HepG2 (cell line): ENCODE results near the gene CRTAC1. TPM values are rescaled to one million over a fixed set of nuclear protein-coding genes. Genes with fewer than 3 reads are reported as not detected.

Source experiments
- ATAC-seq: fragments of 200-7000 bp; cut with Tn5 transposase; 3 replicates; pipeline ENCODE4 v1.9.1; 2020; ENCODE audit warnings: mild to moderate bottlenecking, moderate library complexity
- Bru-seq: library from RNA; stranded (reverse); fragments of 400-500 nt; gene quantifications from one replicate; lab custom pipeline; 2021; lab: Mats Ljungman, UMichigan
- BruChase-seq, 2 experiments: library from RNA; stranded (reverse); fragments of 400-500 nt; gene quantifications; one replicate each; lab custom pipeline; 2021; lab: Mats Ljungman, UMichigan
- BruUV-seq: library from RNA; stranded (reverse); fragments of 400-500 nt; replicated peaks from 2 replicates; lab custom pipeline; 2021; lab: Mats Ljungman, UMichigan
- CTCF ChIA-PET: fragments of 300-600 bp; formaldehyde crosslinking; extraction: SDS; loops from one replicate; lab custom pipeline; 2021; ENCODE audit warnings: low total read pairs, inconsistent platforms, low intra/inter-chr PET ratio; lab: Yijun Ruan, JAX
- POLR2A ChIA-PET: fragments of 350-600 bp; sonication (Branson Sonifier 250); formaldehyde crosslinking; loops from one replicate; lab custom pipeline; 2020; ENCODE audit warnings: antibody characterized with exemption, inconsistent platforms; lab: Yijun Ruan, JAX
- DNase-seq: peaks from one replicate; pipeline ENCODE4 v3.0.0-alpha.2; 2015; ENCODE audit warnings: low spot score
- FAIRE-seq: peaks from 3 replicates; lab custom pipeline; 2011; peaks lifted over from hg19 to GRCh38; lab: Jason Lieb, UNC
- H2AFZ ChIP-seq: one replicate; pipeline ENCODE4 v1.6.1; 2011; ENCODE audit warnings: low read length, inconsistent platforms
- H3K27ac ChIP-seq: fragments of 300-600 bp; 3 replicates; pipeline ENCODE4 v1.8.0; 2011; ENCODE audit warnings: mixed run types, mild to moderate bottlenecking, mixed read lengths, low read length, inconsistent platforms; ENCODE audit not compliant: insufficient read depth; ENCODE audit errors: extremely low read length
- H3K27me3 ChIP-seq, 2 experiments: fragments of 200-600 bp in 1 of 2; 2 replicates in 1 of 2; 3 replicates in 1 of 2; pipeline versions ENCODE4 v1.6.0 to v1.8.0; 2011; ENCODE audit warnings: low read length in 2 of 2, mild to moderate bottlenecking in 2 of 2, moderate library complexity in 2 of 2, inconsistent platforms in 1 of 2; ENCODE audit not compliant: insufficient read depth in 2 of 2, control insufficient read depth in 1 of 2
- H3K36me3 ChIP-seq, 2 experiments: fragments of 200-600 bp in 1 of 2; replicated peaks in 1 of 2; 2 replicates in 1 of 2; 3 replicates in 1 of 2; pipeline versions ENCODE4 v1.5.1 to v1.8.0; 2011; ENCODE audit warnings: low read length in 2 of 2, inconsistent platforms in 1 of 2; ENCODE audit not compliant: insufficient read depth in 2 of 2, control insufficient read depth in 1 of 2
- H3K4me1 ChIP-seq: 2 replicates; pipeline ENCODE4 v1.5.1; 2012; ENCODE audit warnings: low read length, inconsistent platforms; ENCODE audit not compliant: insufficient read depth
- H3K4me2 ChIP-seq: 2 replicates; pipeline ENCODE4 v1.6.0; 2011; ENCODE audit warnings: low read depth, low read length, inconsistent platforms
- H3K4me3 ChIP-seq, 3 experiments: fragments of 200-600 bp in 1 of 3; sonication (generic), shearing (Covaris generic) in 1 of 3; replicated peaks in 1 of 3; 2 replicates each; pipeline ENCODE4 v1.5.1; 2011 to 2016; ENCODE audit warnings: low read length in 3 of 3, inconsistent platforms in 2 of 3, low read depth in 2 of 3, mild to moderate bottlenecking in 2 of 3, control low read depth in 1 of 3, mixed read lengths in 1 of 3; ENCODE audit not compliant: insufficient read depth in 1 of 3
- H3K79me2 ChIP-seq: one replicate; pipeline ENCODE4 v1.6.1; 2011; ENCODE audit warnings: low read length, inconsistent platforms; ENCODE audit not compliant: insufficient read depth
- H3K9ac ChIP-seq: 2 replicates; pipeline ENCODE4 v1.6.0; 2011; ENCODE audit warnings: mild to moderate bottlenecking, low read depth, low read length, inconsistent platforms; ENCODE audit not compliant: insufficient read depth
- H3K9me3 ChIP-seq: 2 replicates; pipeline ENCODE4 v1.5.1; 2012; ENCODE audit warnings: mild to moderate bottlenecking, low read length
- H4K20me1 ChIP-seq: 2 replicates; pipeline ENCODE4 v1.6.0; 2011; ENCODE audit warnings: inconsistent platforms, mild to moderate bottlenecking, low read length, moderate library complexity; ENCODE audit not compliant: insufficient read depth
- PRDM4 ChIP-seq: sonication (generic); formaldehyde crosslinking; IDR thresholded peaks from 2 replicates; pipeline ENCODE4 v1.9.0; 2021; ENCODE audit warnings: missing genetic modification reagents, borderline replicate concordance
- ZNF264 ChIP-seq: sonication (generic); formaldehyde crosslinking; IDR thresholded peaks from 2 replicates; pipeline ENCODE4 v1.4.0; 2020; ENCODE audit warnings: missing genetic modification reagents
- WGBS: methylation state at CpG from one replicate; pipeline ENCODE4 v1.1.6; 2017; ENCODE audit warnings: low lambda C conversion rate; 5-methylcytosine and 5-hydroxymethylcytosine counted together
- in situ Hi-C: cut with HindIII; loops from 2 replicates; pipeline ENCODE4 v1.10.0; 2017; ENCODE audit warnings: low pct_unique_long_range_greater_than_20kb; ENCODE audit not compliant: extremely low pct_ligation_motif_present
- intact Hi-C: fragments of 100-400 bp; cut with micrococcal nuclease; formaldehyde crosslinking; loops from one replicate; pipeline ENCODE4 v1.10.0; 2022; ENCODE audit not compliant: unreplicated experiment
- long read RNA-seq, 2 experiments: library from RNA in 1 of 2; library from polyadenylated mRNA in 1 of 2; stranded (forward) in 1 of 2; unstranded in 1 of 2; transcript quantifications; one replicate each; pipeline ENCODE4 v2.0.0, GENCODE V29; 2019 to 2022
- polyA minus RNA-seq, 3 experiments: library from RNA; depleted of rRNA, polyadenylated mRNA; stranded (reverse); fragments of >200 nt; gene quantifications; 2 replicates each; pipeline ENCODE4 v1.2.3, GENCODE V29; 2011; ENCODE audit warnings: low replicate concordance in 1 of 3
- polyA plus RNA-seq, 8 experiments: library from polyadenylated mRNA; depleted of rRNA in 3 of 8; stranded (reverse) in 7 of 8; unstranded in 1 of 8; fragments of >200 nt; fragmentation: Illumina TruSeq in 4 of 8; extraction: Trizol in 4 of 8; gene quantifications; 2 replicates each; pipeline versions ENCODE4 v1.2.1 to v1.2.3, GENCODE V29; 2011 to 2016; ENCODE audit warnings: low read depth in 4 of 8, missing spikeins in 1 of 8, mixed read lengths in 1 of 8; ENCODE audit not compliant: insufficient read depth in 1 of 8
- total RNA-seq, 5 experiments: library from RNA; depleted of rRNA; stranded (reverse); fragments of >200 nt; fragmentation: Illumina TruSeq; extraction: Trizol; gene quantifications; 2 replicates each; pipeline ENCODE4 v1.2.3, GENCODE V29; 2016; ENCODE audit warnings: low read depth in 1 of 5

CRTAC1 gene
- total RNA-seq (2016; rRNA removed; fragmentation: Illumina TruSeq; extraction: Trizol) (not detected in 2 replicates), polyA plus RNA-seq (2011; rRNA removed) (not detected in 2 replicates), polyA minus RNA-seq (2011; rRNA and poly(A)+ RNA removed; ENCODE audit: low replicate concordance) (not detected in 2 replicates), Bru-seq, nascent RNA (not detected), BruChase-seq, experiment 1, labeled RNA remaining after a 6-hour chase (not detected), BruChase-seq, experiment 2, labeled RNA remaining after a 2-hour chase (percentile 1 among the genes with signal in this experiment)
- not detected in 2 replicates for total RNA-seq (2016; cell fraction: cytosol; rRNA removed; fragmentation: Illumina TruSeq; extraction: Trizol; ENCODE audit: low read depth)
- total RNA-seq (2016; cell fraction: insoluble cytoplasmic fraction; rRNA removed; fragmentation: Illumina TruSeq; extraction: Trizol): not detected in 2 replicates
- not detected in 2 replicates for total RNA-seq (2016; cell fraction: membrane; rRNA removed; fragmentation: Illumina TruSeq; extraction: Trizol)
- not detected in 2 replicates for total RNA-seq (2016; cell fraction: nucleus; rRNA removed; fragmentation: Illumina TruSeq; extraction: Trizol)
- not detected in 2 replicates for polyA plus RNA-seq (2011; cell fraction: cytosol; rRNA removed)
- polyA plus RNA-seq (2011; cell fraction: nucleus; rRNA removed): 0.09 TPM in 1 of 2 replicates, not detected in the other
- not detected in 2 replicates for polyA plus RNA-seq (2012)
- not detected in 2 replicates for polyA plus RNA-seq (2016; cell fraction: cytosol; fragmentation: Illumina TruSeq; extraction: Trizol; ENCODE audit: low read depth)
- not detected in 2 replicates for polyA plus RNA-seq (2016; cell fraction: insoluble cytoplasmic fraction; fragmentation: Illumina TruSeq; extraction: Trizol; ENCODE audit: low read depth)
- not detected in 2 replicates for polyA plus RNA-seq (2016; cell fraction: membrane; fragmentation: Illumina TruSeq; extraction: Trizol; ENCODE audit: low read depth)
- polyA plus RNA-seq (2016; cell fraction: nucleus; fragmentation: Illumina TruSeq; extraction: Trizol; ENCODE audit: insufficient read depth, low read depth): not detected in 2 replicates
- not detected in 2 replicates for polyA minus RNA-seq (2011; cell fraction: cytosol; rRNA and poly(A)+ RNA removed)
- polyA minus RNA-seq (2011; cell fraction: nucleus; rRNA and poly(A)+ RNA removed): not detected in 2 replicates
- long read RNA-seq, experiment 1: 0 reads
- long read RNA-seq, experiment 2: 0 reads

GRCh38 chr10:98030093-98030821 lies at the start of gene CRTAC1:
CRTAC1 (minus strand) TSS chr10:98030621; CDS start chr10:98030472, 149 bp downstream.
- intact Hi-C loops: no loop called here
- peak within 1 kb of the TSS; percentile 27; the same call in 1 of the 2 replicates for H3K4me2 ChIP-seq
- DNase-seq: no peak
- no peaks in the 10 kb centered on the region for H3K4me1 ChIP-seq
- H3K27ac ChIP-seq: no peak within 1 kb of the TSS
- TF ChIP-seq PRDM4 (CRISPR knock-in tag) (no peak), ZNF264 (CRISPR knock-in tag) (no peak)
- no peak within 1 kb of the TSS for H3K4me3 ChIP-seq
- H3K9ac ChIP-seq: no peak within 1 kb of the TSS
- in situ Hi-C loops: no loop called here
- FAIRE-seq: no peak
- BruUV-seq: no TSS peak
- H2AFZ ChIP-seq: no peak within 1 kb of the TSS
- 53% methylated on average over 49 of the region's 86 CpGs for WGBS
- 0 out of 2 replicates have a peak, but pooled peaks cover 3% of the 10 kb centered on the region for H4K20me1 ChIP-seq
- no peaks in the 10 kb centered on the region for H3K79me2 ChIP-seq
- POLR2A ChIA-PET: no interaction called here
- ATAC-seq: peak; percentile 39
- H3K36me3 ChIP-seq: no peaks in the 10 kb centered on the region
- H3K9me3 ChIP-seq: no peaks in the 10 kb centered on the region
- CTCF ChIA-PET: no interaction called here
- H3K27me3 ChIP-seq: peaks cover 7 to 49% of the 10 kb centered on the region in 2 experiments; a peak in 4 of 5 replicates
